Pancreas (tissue), 10 donors: Measurements from ENCODE around the gene HDAC4. TPM values are rescaled to one million over a fixed set of nuclear protein-coding genes. Genes with fewer than 3 reads are reported as not detected.

ENCODE experiments used
- ATAC-seq, 4 donors: fragments of 200-7000 bp; cut with Tn5 transposase; one replicate each; pipeline versions ENCODE4 v1.8.0 to v1.9.1; 2020; ENCODE audit warnings: mild to moderate bottlenecking in 4 of 4, moderate library complexity in 4 of 4
- DNase-seq, 6 donors: peaks; one replicate each; pipeline ENCODE4 v3.0.0-alpha.2; 2020
- FAIRE-seq: peaks from 2 replicates; lab custom pipeline; 2012; peaks lifted over from hg19 to GRCh38; lab: Jason Lieb, UNC
- H3K27ac ChIP-seq, 4 donors: fragments of 200-600 bp; sonication (generic); 1 replicate in 3 of 4; 2 replicates in 1 of 4; pipeline versions ENCODE4 v1.5.0 to v1.8.0; 2020
- H3K27me3 ChIP-seq, 4 donors: fragments of 200-600 bp; one replicate each; pipeline ENCODE4 v1.8.0; 2021
- H3K36me3 ChIP-seq, 3 donors: fragments of 200-600 bp; sonication (generic) in 1 of 3; one replicate each; pipeline versions ENCODE4 v1.5.0 to v1.8.0; 2020 to 2021
- H3K4me1 ChIP-seq, 3 donors: fragments of 200-600 bp; one replicate each; pipeline ENCODE4 v1.8.0; 2021
- H3K4me3 ChIP-seq, 4 donors: fragments of 200-600 bp; sonication (generic) in 2 of 4; one replicate each; pipeline versions ENCODE4 v1.5.0 to v1.8.0; 2020 to 2021
- H3K9me3 ChIP-seq, 4 donors: fragments of 200-600 bp; one replicate each; pipeline ENCODE4 v1.8.0; 2021
- CTCF ChIP-seq, 4 donors: fragments of 200-600 bp; sonication (generic) in 3 of 4; IDR thresholded peaks; one replicate each; pipeline versions ENCODE4 v1.5.0 to v1.8.0; 2021; ENCODE audit warnings: antibody characterized with exemption in 4 of 4
- WGBS, 2 donors: extraction: QIAGEN DNeasy Blood & Tissue Kit; methylation state at CpG; one replicate each; pipeline ENCODE4 v1.1.7; 2013; 5-methylcytosine and 5-hydroxymethylcytosine counted together
- intact Hi-C, 3 donors: fragments of 100-400 bp; cut with DNase I; formaldehyde crosslinking; loops; one replicate each; pipeline versions ENCODE4 v1.11.1 to v1.14.2; 2022
- polyA plus RNA-seq, 2 donors: library from polyadenylated mRNA; stranded (reverse); fragments of 200-250 nt; gene quantifications; one replicate each; pipeline ENCODE4 v1.2.3, GENCODE V29; 2013
- total RNA-seq, 6 donors: library from RNA; stranded (reverse); fragmentation: NEBNext Ultra II Directional in 4 of 6; extraction: Animal tissue kit (Norgen Biotek cat#: 25700) in 4 of 6; gene quantifications; one replicate each; pipeline versions ENCODE4 v1.2.1 to v1.2.4, GENCODE V29; 2021 to 2023
- donor health status: healthy with polysubstance abuse.
- donor health status: DM: no; HTN: no; CAD: no; lungs with moderate emphysema.
- donor health status: DM: no; HTN: no; CAD: no.
- donor health status: control.
- donor health status: control.
- donor health status: Bipolar disorder and iron deficiency.
- donor health status: DM: yes; HTN: yes; CAD: no.
- donor health status: DM: no; HTN: no; CAD: no.
- donor health status: DM: no; HTN: no; CAD: no.
- donor health status: DM: yes; HTN: yes; CAD: no.

Gene HDAC4
- total and polyA plus RNA-seq, 8 donors, result 8.2 to 31.8 (median 16.6) TPM

GRCh38 chr2:239310401-239311061 lies 90.3 kb downstream of the HDAC4 start:
- H3K27ac ChIP-seq, result no peak overlapping the region
- peak in 1 of 6 donors; percentile 19 for DNase-seq

GRCh38 chr2:239309398-239310245 lies 91.2 kb downstream of the HDAC4 start:
- Histone ChIP-seq H3K9me3 (no peaks in the 10 kb centered on the region), H3K27me3 (no peaks in the 10 kb centered on the region), H3K36me3 (no peaks in the 10 kb centered on the region), H3K27ac (no peak overlapping the region), H3K4me3 (no peak overlapping the region), H3K4me1 (peaks cover 4 to 7% (median 6%) of the 10 kb centered on the region in 3 donors)
- intact Hi-C loops, result no loop called here
- WGBS, 2 donors, result 85 to 89% methylated on average over 18 of the region's 18 CpGs
- ATAC-seq, result no peak
- DNase-seq, result peak in 3 of 6 donors; percentile 7 to 44 (median 10)
- no peak for TF ChIP-seq CTCF (IDR thresholded peaks at IDR 0.05)
- no peak for FAIRE-seq

More at GRCh38 chr2:239310401-239311061, 90.3 kb downstream of the HDAC4 start:
- no peaks in the 10 kb centered on the region for H3K27me3 ChIP-seq
- intact Hi-C loops, result no loop called here
- no peak for TF ChIP-seq CTCF (IDR thresholded peaks at IDR 0.05)
- WGBS, 2 donors, result 92% methylated on average over 14 of the region's 14 CpGs
- H3K4me1 ChIP-seq, result peaks cover 0 to 3% (median 0%) of the 10 kb centered on the region in 3 donors
- no peak for ATAC-seq
- H3K4me3 ChIP-seq, result no peak overlapping the region
- no peaks in the 10 kb centered on the region for H3K36me3 ChIP-seq
- no peaks in the 10 kb centered on the region for H3K9me3 ChIP-seq
- FAIRE-seq, result no peak

DNA sequence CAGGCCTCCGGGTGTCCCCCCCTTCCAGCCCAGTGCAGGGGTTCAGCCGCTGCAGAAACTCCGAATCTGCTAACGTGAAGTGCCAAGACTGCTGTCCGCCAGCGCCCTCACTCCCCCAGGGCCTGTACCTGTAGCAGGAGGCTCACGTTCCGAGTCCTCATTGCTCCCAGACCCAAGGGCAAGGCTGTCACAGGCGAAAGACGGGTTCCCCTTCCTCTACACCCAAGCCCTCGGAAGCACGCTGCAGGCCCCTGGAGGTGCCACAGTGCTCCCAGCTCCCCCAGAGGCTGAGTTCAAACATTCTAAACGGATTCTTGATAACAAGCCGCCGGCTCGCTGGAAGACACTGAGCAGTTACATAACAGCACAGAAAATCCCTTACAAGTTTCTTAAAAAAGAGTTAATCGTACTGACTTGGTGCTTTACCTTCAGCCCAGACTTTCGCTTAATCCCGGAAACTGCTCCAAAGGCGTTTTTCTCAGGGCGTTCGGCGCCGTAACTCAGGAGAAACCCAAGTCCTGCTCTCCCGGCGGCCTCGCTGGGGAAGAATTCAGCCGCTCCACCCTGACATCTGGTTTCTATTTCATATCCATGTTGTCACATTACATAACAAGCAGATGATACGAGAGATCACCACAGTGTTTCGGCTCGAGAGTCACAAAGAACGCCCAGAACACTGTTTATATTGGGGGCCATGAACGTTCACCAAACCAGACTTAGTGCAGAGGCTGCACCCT lies 92.0 kb downstream of the HDAC4 start:
- H3K36me3 ChIP-seq, result no peaks in the 10 kb centered on the region
- H3K4me1 ChIP-seq, result peaks cover 12 to 14% (median 13%) of the 10 kb centered on the region in 3 donors
- FAIRE-seq, result no peak
- WGBS, 2 donors, result 82% methylated on average over 33 of the region's 33 CpGs
- TF ChIP-seq CTCF (IDR thresholded peaks at IDR 0.05), result no peak
- intact Hi-C loops, result no loop called here
- no peak overlapping the region for H3K4me3 ChIP-seq
- ATAC-seq, result no peak
- H3K9me3 ChIP-seq, result no peaks in the 10 kb centered on the region
- H3K27ac ChIP-seq, result no peak overlapping the region
- H3K27me3 ChIP-seq, result no peaks in the 10 kb centered on the region
- peak in 3 of 6 donors; percentile 7 to 50 (median 13) for DNase-seq

DNA sequence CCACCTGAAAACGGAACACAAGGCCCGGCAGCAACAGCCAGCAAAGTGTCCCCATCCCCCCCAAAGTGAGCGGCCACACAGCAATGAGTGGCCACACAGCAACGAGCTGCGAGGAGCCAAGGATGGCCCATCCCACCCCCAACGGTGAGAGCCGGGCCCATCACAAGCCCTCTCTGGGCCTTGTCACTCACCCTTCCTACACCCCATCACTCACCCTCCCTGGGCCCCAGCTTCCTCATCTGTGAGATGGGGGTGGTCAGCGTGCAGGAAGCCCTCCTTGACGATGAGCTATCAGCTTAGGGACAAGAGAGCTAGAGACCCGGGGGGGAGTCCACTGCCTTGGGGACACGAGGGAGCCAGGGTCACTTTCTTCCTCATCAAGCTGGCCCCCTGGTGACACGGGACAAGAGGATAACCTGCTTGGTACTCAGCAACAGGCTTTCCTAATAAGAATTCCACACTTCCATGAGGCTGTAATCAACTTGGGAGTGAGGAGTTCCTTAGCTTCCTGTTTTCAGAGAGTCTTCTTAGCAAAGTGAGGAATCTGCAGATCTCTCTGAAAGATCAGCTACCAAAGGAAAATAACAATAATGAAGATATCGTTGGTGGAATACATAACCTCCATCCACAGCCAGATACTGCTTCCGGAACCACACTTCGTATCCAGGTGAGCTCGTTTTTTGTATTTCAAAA lies 92.8 kb downstream of the HDAC4 start:
- intact Hi-C loops, result no loop called here
- no peak overlapping the region for H3K27ac ChIP-seq
- H3K9me3 ChIP-seq, result no peaks in the 10 kb centered on the region
- FAIRE-seq (no peak), DNase-seq (peak in 2 of 6 donors; percentile 46 to 49), ATAC-seq (no peak)
- H3K4me3 ChIP-seq, result no peak overlapping the region
- H3K4me1 ChIP-seq, result peaks cover 15 to 19% (median 16%) of the 10 kb centered on the region in 3 donors
- H3K27me3 ChIP-seq, result no peaks in the 10 kb centered on the region
- 89 to 93% methylated on average over 16 of the region's 16 CpGs for WGBS, 2 donors
- no peaks in the 10 kb centered on the region for H3K36me3 ChIP-seq
- no peak for TF ChIP-seq CTCF (IDR thresholded peaks at IDR 0.05)
